Lung (tissue), 12 donors: ENCODE measurements around the gene SHB. TPM values are rescaled to one million over a fixed set of nuclear protein-coding genes. Genes with fewer than 3 reads are reported as not detected.

ENCODE experiments used
- ATAC-seq: fragments of 200-7000 bp; cut with Tn5 transposase; one replicate; pipeline ENCODE4 v1.9.1; 2020; ENCODE audit warnings: moderate number of reproducible peaks; ENCODE audit not compliant: insufficient read depth, low FRiP score
- DNase-seq, 3 donors: peaks; one replicate each; pipeline ENCODE4 v3.0.0-alpha.2; 2013 to 2017
- H3K27ac ChIP-seq, 2 donors: one replicate each; pipeline ENCODE4 v1.5.1; 2013; ENCODE audit warnings: mild to moderate bottlenecking in 2 of 2, moderate library complexity in 2 of 2, control low read depth in 1 of 2, inconsistent platforms in 1 of 2, low read depth in 1 of 2, low read length in 1 of 2
- H3K27me3 ChIP-seq, 3 donors: one replicate each; pipeline ENCODE4 v1.5.1; 2013; ENCODE audit warnings: low read length in 2 of 3; ENCODE audit not compliant: control insufficient read depth in 3 of 3, insufficient read depth in 3 of 3
- H3K36me3 ChIP-seq, 4 donors: one replicate each; pipeline ENCODE4 v1.5.1; 2013; ENCODE audit warnings: low read length in 4 of 4, mild to moderate bottlenecking in 1 of 4, moderate library complexity in 1 of 4; ENCODE audit not compliant: control insufficient read depth in 4 of 4, insufficient read depth in 4 of 4
- H3K4me1 ChIP-seq, 5 donors: one replicate each; pipeline ENCODE4 v1.5.1; 2013; ENCODE audit warnings: low read length in 5 of 5, mild to moderate bottlenecking in 2 of 5, moderate library complexity in 1 of 5; ENCODE audit not compliant: control insufficient read depth in 5 of 5, insufficient read depth in 5 of 5
- H3K4me3 ChIP-seq: one replicate; pipeline ENCODE4 v1.5.1; 2013; ENCODE audit warnings: mild to moderate bottlenecking, control low read depth, moderate library complexity
- H3K9ac ChIP-seq, 2 donors: one replicate each; pipeline ENCODE4 v1.5.1; 2013; ENCODE audit warnings: low read length in 2 of 2, control low read depth in 1 of 2; ENCODE audit not compliant: insufficient read depth in 1 of 2
- H3K9me3 ChIP-seq, 4 donors: one replicate each; pipeline ENCODE4 v1.5.1; 2013; ENCODE audit warnings: low read length in 3 of 4, mild to moderate bottlenecking in 1 of 4, moderate library complexity in 1 of 4; ENCODE audit not compliant: control insufficient read depth in 4 of 4, insufficient read depth in 3 of 4
- WGBS, 2 donors: extraction: QIAGEN DNeasy Blood & Tissue Kit; methylation state at CpG; one replicate each; pipeline ENCODE4 v1.1.7; 2013; 5-methylcytosine and 5-hydroxymethylcytosine counted together
- polyA plus RNA-seq, 2 donors: library from polyadenylated mRNA; stranded (reverse); fragments of 200-250 nt; gene quantifications; one replicate each; pipeline ENCODE4 v1.2.1, GENCODE V29; 2013
- total RNA-seq, 2 donors: library from RNA; depleted of rRNA in 1 of 2; stranded (reverse); fragments of >200 nt in 1 of 2; gene quantifications; one replicate each; pipeline ENCODE4 v1.2.1, GENCODE V29; 2014 to 2021
- TF ChIP-seq, protein P1 (sequence below): IDR thresholded peaks from 2 replicates; pipeline ENCODE4 v1.5.1; 2012; ENCODE audit warnings: mild to moderate bottlenecking; ENCODE audit errors: control extremely low read depth, extremely low read depth
- donor health status: control.
- donor health status: control.
- donor health status: Bipolar disorder and iron deficiency.
- donor health status: healthy.
- donor health status: DM: yes; HTN: yes; CAD: no.

The SHB gene
- total and polyA plus RNA-seq, 4 donors, result 10.8 to 32.3 (median 14.4) TPM

DNA sequence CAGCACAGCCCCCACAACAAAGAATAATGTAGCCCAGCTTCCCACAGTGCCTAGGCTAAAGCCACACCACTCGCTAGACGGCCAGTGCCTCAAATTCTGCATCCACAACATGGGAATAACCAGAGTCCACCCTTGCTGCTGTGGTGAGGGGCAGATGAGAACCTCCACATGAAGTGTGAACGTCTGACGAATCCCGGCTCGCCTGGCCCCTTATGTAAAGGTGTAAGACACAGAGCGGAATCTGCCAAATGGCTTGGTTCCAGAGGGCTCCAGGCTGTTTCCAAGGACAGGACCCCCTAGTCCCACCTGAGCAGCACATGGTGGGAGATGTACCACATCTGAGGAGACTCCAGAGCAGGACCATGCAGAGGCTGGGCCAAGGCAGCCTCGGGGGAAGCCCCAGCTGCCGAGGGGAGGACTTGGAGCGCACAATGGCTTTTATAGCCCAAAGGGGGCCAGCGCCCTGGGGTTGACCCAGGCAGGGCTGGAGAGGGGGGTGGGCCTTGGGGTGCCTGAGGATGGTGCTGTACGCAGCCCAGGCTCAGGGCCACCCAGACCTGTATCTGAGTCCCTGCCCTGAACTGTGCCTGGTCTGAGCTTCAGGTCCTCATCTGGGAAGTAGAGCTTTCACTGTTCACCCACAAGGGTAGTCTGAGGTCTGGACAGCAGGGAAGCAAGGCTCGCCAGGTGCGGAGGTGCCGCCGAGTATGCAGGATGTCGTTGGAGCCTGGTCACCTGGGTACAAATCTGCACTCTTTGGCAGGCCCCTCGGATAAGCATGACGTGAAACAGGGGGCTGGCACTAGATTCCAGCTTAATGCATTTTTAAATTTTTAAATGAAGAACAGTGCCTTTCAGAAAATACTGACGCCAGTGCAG, 140.2 kb downstream of the SHB start:
- Histone ChIP-seq H3K4me3 (no peak overlapping the region), H3K9ac (no peak overlapping the region), H3K27ac (no peak overlapping the region), H3K27me3 (no peaks in the 10 kb centered on the region), H3K9me3 (no peaks in the 10 kb centered on the region), H3K36me3 (no peaks in the 10 kb centered on the region), H3K4me1 (peaks cover 0 to 14% (median 6%) of the 10 kb centered on the region in 5 donors)
- 91 to 92% methylated on average over 20 of the region's 20 CpGs for WGBS, 2 donors
- TF ChIP-seq, protein P1, sequence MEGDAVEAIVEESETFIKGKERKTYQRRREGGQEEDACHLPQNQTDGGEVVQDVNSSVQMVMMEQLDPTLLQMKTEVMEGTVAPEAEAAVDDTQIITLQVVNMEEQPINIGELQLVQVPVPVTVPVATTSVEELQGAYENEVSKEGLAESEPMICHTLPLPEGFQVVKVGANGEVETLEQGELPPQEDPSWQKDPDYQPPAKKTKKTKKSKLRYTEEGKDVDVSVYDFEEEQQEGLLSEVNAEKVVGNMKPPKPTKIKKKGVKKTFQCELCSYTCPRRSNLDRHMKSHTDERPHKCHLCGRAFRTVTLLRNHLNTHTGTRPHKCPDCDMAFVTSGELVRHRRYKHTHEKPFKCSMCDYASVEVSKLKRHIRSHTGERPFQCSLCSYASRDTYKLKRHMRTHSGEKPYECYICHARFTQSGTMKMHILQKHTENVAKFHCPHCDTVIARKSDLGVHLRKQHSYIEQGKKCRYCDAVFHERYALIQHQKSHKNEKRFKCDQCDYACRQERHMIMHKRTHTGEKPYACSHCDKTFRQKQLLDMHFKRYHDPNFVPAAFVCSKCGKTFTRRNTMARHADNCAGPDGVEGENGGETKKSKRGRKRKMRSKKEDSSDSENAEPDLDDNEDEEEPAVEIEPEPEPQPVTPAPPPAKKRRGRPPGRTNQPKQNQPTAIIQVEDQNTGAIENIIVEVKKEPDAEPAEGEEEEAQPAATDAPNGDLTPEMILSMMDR, result no peak
- ATAC-seq (no peak), DNase-seq (no peak)

DNA sequence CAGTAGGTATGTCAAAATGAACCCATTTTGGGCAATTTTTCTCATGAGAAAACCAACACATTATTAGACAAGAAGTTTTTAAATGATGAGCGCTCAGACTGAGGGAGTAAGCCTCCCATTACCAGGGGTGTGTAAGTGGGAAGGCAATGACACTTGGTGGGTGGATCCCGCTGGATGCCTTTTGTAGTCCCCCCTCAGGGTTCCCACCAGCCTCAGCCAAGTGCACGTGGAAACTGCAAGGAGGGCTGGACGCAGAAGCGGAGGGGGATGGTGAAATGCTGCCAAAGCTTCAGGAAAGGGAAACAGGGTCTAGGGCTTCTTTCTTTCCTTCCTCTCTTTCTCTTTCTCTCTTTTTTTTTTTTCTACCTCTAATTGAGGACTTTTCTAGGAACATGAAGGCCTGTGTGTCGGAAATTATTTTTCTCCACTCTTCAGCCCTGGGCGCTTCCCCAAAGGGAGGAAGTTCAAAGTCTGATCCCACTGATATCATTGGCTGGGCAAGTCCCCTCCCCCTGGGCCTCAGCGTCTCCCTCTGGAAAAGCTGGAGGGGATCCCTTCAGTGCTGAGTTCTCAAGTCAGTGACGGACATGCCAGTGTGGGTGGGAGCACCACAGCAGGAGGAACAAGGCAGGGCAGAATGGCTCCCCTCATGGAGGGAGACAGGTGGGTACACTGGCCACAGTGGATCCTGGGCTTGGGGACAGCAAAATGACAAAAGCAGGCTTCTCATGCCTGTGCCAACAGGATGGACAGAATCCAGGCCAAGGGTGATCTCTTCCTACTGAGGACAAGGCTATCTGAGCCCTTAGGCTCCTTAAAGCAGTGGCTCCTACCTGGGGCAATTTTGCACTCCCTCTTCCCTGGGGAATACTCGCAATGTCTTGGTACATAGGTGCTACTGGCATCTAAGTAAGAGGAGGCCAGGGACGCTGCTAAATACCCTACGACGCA, 141.2 kb downstream of the SHB start:
- no peak overlapping the region for H3K27ac ChIP-seq
- peak in 1 of 3 donors; percentile 39 for DNase-seq
- no peak overlapping the region for H3K9ac ChIP-seq

DNA sequence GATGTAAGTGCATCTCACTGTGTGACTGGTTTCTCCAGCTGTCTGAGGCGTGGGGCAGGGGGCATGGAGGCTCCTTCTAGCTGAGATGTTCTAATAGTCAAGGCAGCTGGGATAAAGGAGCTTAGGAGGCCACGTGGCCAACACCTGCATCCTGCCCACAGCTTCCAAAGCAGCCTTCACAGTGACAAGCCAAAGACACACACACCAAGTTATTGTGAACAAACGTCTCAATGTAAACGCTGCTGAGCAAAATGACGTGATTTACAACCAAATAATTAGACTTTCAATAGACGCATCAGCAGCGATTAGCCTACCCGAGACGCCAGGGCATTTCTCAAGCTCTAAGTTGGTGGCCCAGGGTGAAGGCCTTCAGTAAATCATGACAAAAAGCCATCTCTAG, 141.9 kb downstream of the SHB start:
- H3K4me3 ChIP-seq, result no peak overlapping the region
- H3K27ac ChIP-seq, result no peak overlapping the region
- no peaks in the 10 kb centered on the region for H3K27me3 ChIP-seq
- DNase-seq, result no peak
- no peaks in the 10 kb centered on the region for H3K36me3 ChIP-seq
- H3K4me1 ChIP-seq, result peaks cover 0 to 18% (median 9%) of the 10 kb centered on the region in 5 donors
- TF ChIP-seq, protein P1, result no peak
- no peak overlapping the region for H3K9ac ChIP-seq
- no peaks in the 10 kb centered on the region for H3K9me3 ChIP-seq
- ATAC-seq, result no peak
- WGBS, 2 donors, result 81 to 86% methylated on average over 9 of the region's 9 CpGs

More for the DNA sequence above, 141.2 kb downstream of the SHB start:
- TF ChIP-seq, protein P1, result no peak
- no peaks in the 10 kb centered on the region for H3K9me3 ChIP-seq
- no peak overlapping the region for H3K4me3 ChIP-seq
- 62 to 77% methylated on average over 13 of the region's 13 CpGs for WGBS, 2 donors
- ATAC-seq, result no peak
- H3K36me3 ChIP-seq, result no peaks in the 10 kb centered on the region
- peaks cover 0 to 14% (median 6%) of the 10 kb centered on the region in 5 donors for H3K4me1 ChIP-seq
- H3K27me3 ChIP-seq, result no peaks in the 10 kb centered on the region
